ENCODE measurements around the gene SOX5.

The SOX5 gene

DNA sequence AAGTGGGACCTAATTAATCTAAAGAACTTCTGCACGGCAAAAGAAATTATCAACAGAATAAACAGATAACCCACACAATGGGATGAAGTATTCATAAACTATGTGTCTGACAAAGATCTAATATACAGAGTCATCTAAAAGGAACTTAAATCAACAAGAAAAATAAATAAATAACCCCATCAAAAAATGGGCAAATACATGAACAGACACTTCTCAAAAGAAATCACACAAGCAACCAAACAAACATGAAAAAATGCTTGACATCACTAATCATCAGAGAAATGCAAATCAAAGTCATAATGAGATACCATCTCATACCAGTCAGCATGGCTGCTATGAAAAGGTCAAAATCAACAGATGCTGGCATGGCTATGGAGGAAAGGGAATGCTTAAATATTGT lies 466.9 kb downstream of the SOX5 start:
- no peak for DNase-seq (ENCODE audit: low spot score)
